ENCODE measurements around the gene ZNF726.
"Not testable (repeated sequence)": the region's sequence is repeated elsewhere in the genome, so short reads cannot be mapped to it uniquely, and the experiment has no call there.

ZNF726 gene

DNA sequence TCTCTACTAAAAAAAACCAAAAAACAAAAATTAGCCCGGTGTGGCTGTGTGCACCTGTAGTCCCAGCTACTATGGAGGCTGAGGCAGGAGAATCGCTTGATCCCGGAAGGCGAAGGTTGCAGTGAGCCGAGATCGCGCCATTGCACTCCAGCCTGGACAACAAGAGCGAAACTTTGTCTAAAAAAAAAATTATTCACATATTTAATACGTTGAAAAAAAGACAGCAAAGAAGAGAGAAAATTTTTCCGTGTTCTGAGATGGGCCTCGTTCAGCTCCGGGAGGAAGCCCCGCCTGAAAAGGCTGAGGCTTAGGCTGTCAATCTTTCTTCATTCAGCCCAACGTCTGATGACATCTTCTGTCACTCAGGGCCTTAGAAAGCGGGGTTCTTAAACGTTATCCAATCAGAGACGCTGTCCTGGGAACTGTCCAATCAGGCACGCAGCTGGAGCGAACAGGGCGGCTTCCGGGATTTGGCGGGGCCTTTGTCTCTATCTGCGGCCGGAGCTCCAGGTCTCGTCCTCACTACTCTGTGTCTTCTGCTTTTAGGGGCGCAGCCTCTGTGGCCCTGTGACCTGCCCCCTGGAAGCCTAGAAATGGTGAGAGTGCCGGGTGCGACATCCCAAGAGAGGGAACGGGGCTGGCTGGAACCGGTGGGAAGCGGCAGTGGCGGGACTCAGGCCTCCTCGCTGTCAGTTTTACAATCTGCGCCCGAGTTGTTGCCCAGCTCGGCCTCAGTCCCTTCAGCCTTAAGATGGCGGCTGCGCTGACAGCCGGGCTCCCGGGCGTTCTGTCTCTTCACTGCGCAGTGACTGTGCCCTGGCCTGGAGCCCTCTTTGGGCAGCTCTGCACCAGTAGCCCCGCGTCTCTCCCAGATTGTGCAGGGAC lies at the start of gene ZNF726:
Gene ZNF726, plus strand, starts transcription at position 485 of the 885 bp plus-strand sequence. Its CDS starts 109 bp downstream, at position 594.
- DNase-seq (ENCODE audit: low spot score) = no peak

GRCh38 chr19:23867895-23868294 lies 46.8 kb upstream of the ZNF726 start:
- DNase-seq (ENCODE audit: low spot score) = no peak

DNA sequence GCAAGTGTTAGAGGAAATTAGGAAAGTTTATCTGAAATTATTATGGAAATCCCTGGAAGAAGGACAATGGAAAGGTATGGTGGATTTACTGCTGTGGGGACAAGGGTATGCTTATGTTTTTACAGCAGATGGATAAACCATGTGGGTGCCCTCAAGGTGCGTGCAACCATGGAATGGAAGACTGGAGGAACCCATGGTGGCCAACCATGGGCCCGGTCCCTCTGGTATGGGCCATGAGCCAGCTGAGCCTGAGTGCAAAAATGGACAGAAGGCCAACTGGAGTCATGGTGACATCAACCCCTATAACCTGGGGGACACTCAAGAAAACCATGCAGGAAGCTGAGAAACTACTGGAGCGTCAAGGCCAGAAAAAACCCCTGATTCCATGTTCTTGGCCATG lies 46.1 kb upstream of the ZNF726 start:
- no peak for DNase-seq (ENCODE audit: low spot score)

DNA sequence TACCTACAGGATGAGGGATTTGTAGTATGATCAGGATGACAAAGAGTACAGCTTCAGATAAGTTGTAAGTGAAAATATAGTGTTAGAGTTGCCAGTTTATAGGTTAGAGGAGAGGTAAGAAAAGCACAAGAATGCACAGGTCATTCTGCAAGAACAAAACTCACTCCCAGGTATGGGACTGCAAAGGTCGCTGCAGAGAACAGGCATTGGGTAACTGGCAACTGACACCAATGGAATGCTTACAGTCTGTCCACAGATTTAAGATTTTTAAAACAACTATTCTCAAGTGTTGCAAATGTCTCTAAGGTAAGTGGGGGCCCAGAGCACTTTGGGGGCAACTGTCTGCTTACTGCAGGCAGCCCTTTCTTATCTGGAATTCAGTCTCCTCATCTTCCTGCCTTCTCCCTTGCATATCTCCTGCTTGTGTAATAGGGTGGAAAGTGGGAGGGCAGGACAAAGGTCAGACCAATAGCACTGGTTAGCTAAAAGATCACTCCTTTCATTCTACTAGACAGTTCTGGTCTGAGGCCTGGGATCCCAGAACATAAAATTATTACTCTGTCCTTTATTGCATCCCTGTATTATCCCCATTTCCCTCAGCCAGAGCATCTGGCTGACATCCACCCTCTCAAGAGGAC lies 42.3 kb upstream of the ZNF726 start:
- DNase-seq (ENCODE audit: low spot score) = no peak

GRCh38 chr19:23876261-23876660 lies 38.4 kb upstream of the ZNF726 start:
- DNase-seq (ENCODE audit: low spot score) = no peak

DNA sequence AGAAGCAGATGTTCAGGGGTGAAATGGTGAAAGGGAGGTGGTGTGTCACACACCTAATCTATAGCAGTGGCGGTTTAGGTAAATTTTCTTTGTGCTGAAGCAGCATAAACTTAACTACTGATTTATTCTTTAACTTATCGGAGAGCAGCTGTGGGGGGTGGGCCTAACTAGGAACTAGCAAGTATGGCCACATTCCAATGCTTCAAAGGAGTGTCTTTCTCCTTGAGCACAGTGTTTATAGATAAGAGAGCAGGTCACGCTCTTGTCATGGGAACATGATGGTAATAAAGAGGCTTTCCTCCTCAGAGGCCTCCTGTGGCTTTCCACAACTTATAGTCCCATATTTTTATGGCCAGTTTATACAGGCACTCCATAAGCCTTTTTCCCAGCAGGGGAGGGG lies 37.9 kb upstream of the ZNF726 start:
- DNase-seq (ENCODE audit: low spot score) = not testable (repeated sequence)

DNA sequence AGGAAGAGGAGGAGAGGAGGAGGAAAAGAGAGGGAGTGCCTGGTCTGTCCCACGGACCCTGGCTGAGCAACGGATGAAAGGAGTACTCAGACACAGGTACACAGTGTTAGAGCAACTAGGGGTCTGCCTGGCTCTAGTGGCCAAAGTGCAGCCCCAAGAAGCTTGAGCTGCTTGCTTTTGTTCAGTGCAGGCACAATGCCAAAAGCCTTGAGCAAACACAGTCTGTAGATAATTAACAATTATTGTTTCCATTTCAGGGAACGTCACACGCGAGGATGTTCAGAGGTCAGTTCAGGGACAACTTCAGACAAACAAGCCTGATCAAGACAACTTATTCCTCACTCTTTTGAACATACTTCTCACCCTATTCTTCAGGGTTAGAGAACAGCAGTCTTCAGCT lies 32.2 kb upstream of the ZNF726 start:
- DNase-seq (ENCODE audit: low spot score) = no peak

DNA sequence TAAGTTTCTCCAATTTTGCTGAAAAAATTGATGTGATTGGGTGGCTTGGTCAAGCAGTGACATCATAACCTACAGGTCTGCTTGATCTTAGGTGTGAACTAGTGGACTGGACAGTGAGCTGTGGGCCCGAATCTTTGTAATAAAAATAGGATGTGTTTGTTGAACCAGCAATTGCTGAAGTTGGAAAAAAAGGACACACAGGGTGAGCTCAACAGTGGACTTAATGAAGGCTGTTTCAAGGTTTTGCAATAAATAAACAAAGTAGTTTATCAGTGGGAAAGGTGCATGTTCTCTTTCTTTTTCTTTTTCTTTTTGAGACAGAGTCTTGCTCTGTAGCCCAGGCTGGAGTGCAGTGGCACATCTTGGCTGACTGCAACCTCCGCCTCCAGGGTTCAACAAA lies 30.3 kb upstream of the ZNF726 start:
- no peak for DNase-seq (ENCODE audit: low spot score)

GRCh38 chr19:23887642-23888041 lies 27.0 kb upstream of the ZNF726 start:
- DNase-seq (ENCODE audit: low spot score) = no peak

DNA sequence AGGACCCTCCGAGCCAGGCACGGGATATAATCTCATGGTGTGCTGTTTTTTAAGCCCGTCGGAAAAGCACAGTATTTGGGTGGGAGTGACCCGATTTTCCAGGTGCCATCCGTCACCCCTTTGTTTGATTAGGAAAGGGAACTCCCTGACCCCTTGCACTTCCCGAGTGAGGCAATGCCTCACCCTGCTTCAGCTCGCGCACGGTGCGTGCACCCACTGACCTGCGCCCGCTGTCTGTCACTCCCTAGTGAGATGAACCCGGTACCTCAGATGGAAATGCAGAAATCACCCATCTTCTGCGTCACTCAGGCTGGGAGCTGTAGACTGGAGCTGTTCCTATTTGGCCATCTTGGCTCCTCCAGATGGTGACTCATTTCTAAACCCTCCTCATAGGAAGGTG lies 18.6 kb upstream of the ZNF726 start:
- DNase-seq (ENCODE audit: low spot score) = not testable (repeated sequence)

DNA sequence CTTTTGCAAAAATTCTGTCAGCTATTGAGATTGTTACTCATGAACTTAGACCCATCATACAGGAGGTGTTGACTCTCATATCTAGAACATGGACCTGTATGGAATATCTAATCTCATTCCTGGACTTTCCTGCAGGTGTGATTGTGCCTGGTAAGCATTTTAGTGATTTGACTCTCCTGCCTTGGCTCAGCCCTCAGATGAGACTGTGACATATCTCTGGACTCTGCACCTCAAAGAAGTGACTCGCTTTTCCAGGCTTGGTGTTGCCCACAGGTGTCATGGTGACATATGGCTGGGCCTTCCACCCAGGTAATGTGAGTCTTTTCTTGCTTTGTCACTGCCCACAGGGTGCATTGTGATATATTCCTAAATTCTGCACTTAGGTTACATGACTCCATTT lies 17.8 kb upstream of the ZNF726 start:
- DNase-seq (ENCODE audit: low spot score) = no peak

DNA sequence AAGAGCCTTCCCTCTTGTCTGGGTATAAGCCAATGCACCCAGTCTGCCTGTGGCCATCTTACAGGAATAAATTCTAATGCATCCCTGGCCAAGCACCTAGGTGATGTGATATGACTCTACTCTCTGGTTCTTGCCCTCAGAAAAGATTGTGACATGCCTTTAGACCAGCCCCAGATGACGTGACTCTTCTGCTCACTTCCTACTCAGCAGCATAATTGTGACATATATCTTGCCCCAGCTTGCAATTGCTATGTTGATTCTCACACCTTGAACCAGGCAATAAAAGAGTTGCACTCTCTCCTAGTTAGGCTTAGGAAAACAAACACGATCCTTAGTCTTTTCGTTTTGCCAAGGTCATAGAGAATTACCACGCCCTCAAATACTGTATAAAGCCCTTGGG lies 13.3 kb upstream of the ZNF726 start:
- DNase-seq (ENCODE audit: low spot score) = no peak

DNA sequence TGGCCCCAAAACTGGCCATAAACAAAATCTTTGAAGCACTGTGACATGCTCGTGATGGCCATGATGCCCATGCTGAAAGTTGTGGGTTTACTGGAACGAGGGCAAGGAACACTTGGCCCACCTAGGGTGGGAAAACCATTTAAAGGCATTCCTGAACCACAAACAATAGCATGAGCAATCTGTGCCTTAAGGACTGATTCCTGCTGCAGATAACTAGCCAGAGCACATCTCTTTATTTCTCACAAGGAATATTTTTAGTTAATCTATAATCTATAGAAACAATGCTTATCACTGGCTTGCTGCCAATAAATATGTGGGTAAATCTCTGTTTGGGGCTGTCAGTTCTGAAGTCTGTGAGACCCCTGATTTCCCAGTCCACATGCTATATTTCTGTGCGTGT lies 10.3 kb upstream of the ZNF726 start:
- DNase-seq (ENCODE audit: low spot score) = no peak

DNA sequence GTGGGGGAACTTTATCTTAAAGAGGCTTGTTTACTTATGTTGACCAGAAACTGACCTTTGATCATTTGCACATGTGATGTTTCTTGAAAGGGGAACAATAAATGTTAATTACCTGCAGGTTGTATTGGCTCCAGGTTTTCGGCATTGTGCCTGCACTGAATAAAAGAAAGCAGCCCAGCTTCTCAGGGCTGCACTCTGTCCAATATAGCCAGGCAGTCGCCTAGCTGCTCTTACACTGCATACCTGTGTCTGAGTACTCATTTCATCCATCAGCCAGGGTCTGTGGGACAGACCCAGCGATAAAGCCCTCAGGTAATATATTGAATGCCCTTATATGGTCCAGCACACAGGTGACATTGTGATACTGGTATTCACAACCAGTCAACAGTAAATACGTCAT lies 8.9 kb upstream of the ZNF726 start:
- no peak for DNase-seq (ENCODE audit: low spot score)

DNA sequence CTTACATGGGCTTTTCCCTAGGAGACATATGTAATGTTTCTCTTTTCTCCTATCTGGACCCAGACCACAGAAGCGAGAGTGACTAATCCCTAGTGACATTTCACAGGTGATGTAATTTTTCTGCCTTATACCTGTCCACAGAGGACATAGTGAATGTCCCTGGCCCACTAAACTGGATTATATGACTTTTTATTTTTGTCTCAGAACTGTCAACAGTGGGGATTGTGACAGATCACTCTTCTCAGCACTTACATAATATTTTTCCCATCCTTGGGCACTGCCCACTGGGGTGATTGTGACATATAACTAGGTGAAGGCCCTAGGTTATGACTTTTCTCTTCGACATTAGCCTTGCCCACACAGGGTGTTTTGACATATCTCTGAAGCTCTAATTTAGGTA lies 7.9 kb upstream of the ZNF726 start:
- no peak for DNase-seq (ENCODE audit: low spot score)

DNA sequence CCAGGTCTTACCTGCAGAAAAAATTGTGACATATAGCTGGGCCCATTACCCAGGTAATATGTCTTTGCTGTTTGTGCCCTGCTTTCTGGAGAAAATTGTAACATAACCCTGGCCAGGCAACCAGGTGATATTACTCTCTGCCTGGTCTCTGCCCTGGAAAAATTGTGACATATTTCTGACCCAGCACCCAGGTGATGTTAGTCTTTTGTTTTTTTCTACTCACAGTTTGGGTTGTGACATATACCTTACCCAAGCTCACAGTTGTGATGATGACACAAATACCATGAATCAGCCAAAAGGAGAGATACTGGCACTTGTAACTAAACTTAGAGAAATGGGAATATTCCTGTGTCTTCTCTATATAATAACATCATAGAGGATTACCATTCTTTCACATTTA lies 6.5 kb upstream of the ZNF726 start:
- DNase-seq (ENCODE audit: low spot score) = no peak

GRCh38 chr19:23909222-23909621 lies 5.5 kb upstream of the ZNF726 start:
- no peak for DNase-seq (ENCODE audit: low spot score)

GRCh38 chr19:23913931-23914330 lies 755 bp upstream of the ZNF726 start:
- no peak for DNase-seq (ENCODE audit: low spot score)

DNA sequence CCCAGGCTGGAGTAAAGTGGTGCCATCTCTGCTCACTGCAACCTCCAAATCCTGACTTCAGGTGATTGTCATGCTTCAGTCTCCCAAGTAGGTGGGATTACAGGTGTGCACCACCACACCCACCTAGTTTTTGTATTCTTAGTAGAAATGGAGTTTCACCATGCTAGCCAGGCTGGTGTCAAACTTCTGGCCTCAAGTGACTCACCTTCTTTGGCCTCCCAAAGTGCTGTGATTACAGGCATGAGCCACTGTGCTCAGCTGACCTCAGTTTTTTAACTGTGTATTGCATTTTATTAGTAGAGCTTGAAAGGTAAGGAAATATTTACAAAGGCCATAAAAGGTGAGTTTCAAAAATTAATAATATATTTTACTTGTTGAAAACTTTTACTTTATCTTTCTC lies 2.3 kb downstream of the ZNF726 start:
- no peak for DNase-seq (ENCODE audit: low spot score)

DNA sequence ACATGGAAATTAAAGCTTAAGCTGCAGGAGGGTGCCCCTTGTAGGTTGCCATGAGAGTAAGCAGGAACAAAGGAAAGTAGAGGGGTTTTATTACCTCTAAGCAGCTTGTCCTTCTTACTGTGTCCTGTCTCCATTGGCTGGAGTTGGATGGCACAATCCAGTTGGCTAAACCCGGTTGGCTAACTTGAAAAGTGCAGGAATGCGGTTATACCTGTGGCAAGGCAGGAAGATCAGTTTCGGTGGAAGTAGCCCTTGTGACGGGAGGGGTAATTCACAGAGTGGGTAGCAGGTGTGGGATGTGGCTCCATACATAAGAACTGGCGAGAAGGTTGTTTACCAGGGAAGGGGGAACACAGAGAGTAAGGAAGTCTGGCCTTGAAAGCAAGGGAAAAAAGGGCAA lies 3.2 kb downstream of the ZNF726 start:
- no peak for DNase-seq (ENCODE audit: low spot score)

DNA sequence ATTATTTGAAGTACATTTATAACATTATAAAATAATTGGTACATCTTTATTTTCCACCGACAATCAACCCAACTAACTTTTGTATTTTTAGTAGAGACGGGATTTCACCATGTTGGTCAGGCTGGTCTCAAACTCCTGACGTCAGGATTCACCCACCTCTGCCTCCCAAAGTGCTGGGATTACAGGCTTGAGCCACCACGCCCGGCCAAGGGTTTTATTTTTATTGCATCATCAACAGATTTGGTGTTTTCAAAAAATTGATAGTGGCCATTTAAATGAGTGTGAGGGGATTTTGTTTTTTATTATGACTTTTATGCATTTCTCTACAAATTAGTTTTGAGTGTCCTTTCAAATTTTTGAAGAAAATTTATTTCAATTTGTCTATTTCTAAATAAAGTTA lies 10.6 kb downstream of the ZNF726 start:
- DNase-seq (ENCODE audit: low spot score) = no peak

- no peak for DNase-seq (ENCODE audit: low spot score)
Observed at GRCh38 chr19:23932878-23933277, 18.2 kb downstream of the ZNF726 start.

- not testable (repeated sequence) for DNase-seq (ENCODE audit: low spot score)
Observed at GRCh38 chr19:23937031-23937430, 22.3 kb downstream of the ZNF726 start.

DNA sequence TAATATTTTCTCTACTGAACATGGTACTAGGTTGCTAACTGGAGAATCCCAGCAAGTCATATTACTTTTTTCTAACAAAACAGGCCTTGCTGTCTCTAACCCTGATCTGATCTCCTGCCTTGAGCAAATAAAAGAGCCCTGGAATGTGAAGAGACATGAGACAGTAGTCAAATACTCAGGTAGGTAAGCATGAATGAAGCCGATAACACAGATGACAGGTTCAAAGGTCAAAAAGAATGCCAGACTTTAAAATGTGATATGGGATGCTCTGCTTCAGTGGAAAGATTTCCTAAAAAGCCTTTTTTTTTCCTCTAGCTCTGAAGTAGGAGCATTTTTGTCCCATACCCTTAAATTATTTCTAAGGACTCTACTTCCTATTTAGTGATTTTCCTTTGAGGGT lies 28.7 kb downstream of the ZNF726 start:
- DNase-seq (ENCODE audit: low spot score) = no peak
